ENCODE results near the gene CERS3.

- TF ChIP-seq CTCF (IDR thresholded peaks at IDR 0.05): no peak
- TF ChIP-seq POLR2AphosphoS5 (IDR thresholded peaks at IDR 0.05; ENCODE audit: low read depth, low read length): no peak
- no peak for TF ChIP-seq SIN3A (IDR thresholded peaks at IDR 0.05; ENCODE audit: borderline replicate concordance, insufficient read depth, low read depth, low read length)
- TF ChIP-seq, protein P1, sequence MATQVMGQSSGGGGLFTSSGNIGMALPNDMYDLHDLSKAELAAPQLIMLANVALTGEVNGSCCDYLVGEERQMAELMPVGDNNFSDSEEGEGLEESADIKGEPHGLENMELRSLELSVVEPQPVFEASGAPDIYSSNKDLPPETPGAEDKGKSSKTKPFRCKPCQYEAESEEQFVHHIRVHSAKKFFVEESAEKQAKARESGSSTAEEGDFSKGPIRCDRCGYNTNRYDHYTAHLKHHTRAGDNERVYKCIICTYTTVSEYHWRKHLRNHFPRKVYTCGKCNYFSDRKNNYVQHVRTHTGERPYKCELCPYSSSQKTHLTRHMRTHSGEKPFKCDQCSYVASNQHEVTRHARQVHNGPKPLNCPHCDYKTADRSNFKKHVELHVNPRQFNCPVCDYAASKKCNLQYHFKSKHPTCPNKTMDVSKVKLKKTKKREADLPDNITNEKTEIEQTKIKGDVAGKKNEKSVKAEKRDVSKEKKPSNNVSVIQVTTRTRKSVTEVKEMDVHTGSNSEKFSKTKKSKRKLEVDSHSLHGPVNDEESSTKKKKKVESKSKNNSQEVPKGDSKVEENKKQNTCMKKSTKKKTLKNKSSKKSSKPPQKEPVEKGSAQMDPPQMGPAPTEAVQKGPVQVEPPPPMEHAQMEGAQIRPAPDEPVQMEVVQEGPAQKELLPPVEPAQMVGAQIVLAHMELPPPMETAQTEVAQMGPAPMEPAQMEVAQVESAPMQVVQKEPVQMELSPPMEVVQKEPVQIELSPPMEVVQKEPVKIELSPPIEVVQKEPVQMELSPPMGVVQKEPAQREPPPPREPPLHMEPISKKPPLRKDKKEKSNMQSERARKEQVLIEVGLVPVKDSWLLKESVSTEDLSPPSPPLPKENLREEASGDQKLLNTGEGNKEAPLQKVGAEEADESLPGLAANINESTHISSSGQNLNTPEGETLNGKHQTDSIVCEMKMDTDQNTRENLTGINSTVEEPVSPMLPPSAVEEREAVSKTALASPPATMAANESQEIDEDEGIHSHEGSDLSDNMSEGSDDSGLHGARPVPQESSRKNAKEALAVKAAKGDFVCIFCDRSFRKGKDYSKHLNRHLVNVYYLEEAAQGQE (IDR thresholded peaks at IDR 0.05; ENCODE audit: insufficient read depth in 1 of 2, low read depth in 2 of 2, low read length in 1 of 2): no peak
Observed at GRCh38 chr15:100439514-100439913, 89.2 kb downstream of the CERS3 start.

Measured in Panc1 (cell line).